Astrocyte (in vitro differentiated cells and primary cell): ENCODE results near the gene TUFM.

Experiments
- EZH2 ChIP-seq: IDR thresholded peaks from 2 replicates; pipeline ENCODE4 v1.6.1; 2012; ENCODE audit warnings: mild to moderate bottlenecking, low read length, inconsistent platforms; ENCODE audit not compliant: insufficient read depth
- TF ChIP-seq, protein P1 (sequence below): IDR thresholded peaks from 2 replicates; pipeline ENCODE4 v1.5.1; 2011; ENCODE audit warnings: low read depth, mild to moderate bottlenecking, inconsistent platforms, low read length, moderate library complexity; ENCODE audit not compliant: insufficient read depth

DNA sequence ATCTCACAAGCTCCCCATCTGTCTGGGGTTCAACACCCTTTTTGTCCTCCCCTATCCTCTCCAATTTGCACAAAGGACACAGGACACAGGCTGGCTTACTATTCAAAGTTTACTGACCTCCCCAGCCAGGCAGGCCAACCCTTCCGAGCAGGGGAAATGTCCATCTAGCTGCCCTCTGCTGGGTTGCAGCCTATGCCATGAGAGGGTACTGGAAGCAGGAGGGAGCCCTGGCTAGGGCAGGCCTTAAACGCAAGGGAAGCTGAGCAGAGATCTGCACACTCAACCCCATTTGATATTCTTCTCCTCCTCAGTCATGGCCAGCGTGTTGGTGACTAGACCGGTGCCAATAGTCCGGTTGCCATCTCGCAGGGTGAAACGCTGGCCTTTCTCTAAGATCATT, 3.5 kb downstream of the TUFM start:
- TF ChIP-seq, protein P1, sequence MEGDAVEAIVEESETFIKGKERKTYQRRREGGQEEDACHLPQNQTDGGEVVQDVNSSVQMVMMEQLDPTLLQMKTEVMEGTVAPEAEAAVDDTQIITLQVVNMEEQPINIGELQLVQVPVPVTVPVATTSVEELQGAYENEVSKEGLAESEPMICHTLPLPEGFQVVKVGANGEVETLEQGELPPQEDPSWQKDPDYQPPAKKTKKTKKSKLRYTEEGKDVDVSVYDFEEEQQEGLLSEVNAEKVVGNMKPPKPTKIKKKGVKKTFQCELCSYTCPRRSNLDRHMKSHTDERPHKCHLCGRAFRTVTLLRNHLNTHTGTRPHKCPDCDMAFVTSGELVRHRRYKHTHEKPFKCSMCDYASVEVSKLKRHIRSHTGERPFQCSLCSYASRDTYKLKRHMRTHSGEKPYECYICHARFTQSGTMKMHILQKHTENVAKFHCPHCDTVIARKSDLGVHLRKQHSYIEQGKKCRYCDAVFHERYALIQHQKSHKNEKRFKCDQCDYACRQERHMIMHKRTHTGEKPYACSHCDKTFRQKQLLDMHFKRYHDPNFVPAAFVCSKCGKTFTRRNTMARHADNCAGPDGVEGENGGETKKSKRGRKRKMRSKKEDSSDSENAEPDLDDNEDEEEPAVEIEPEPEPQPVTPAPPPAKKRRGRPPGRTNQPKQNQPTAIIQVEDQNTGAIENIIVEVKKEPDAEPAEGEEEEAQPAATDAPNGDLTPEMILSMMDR, result no peak
- TF ChIP-seq EZH2, result no peak
